SK-N-SH treated with all-trans-retinoic acid at 6 μM for 48 hours (cell line): Measurements from ENCODE around the gene ITGB3BP.

Source experiments
- ATAC-seq: fragments of 200-7000 bp; cut with Tn5 transposase; 3 replicates; pipeline ENCODE4 v1.9.1; 2020; ENCODE audit warnings: mild to moderate bottlenecking, moderate library complexity
- ARNTL ChIP-seq: fragments of 450-650 bp; formaldehyde crosslinking; IDR thresholded peaks from 2 replicates; pipeline ENCODE4 v1.5.0; 2020; ENCODE audit warnings: low read depth, mild to moderate bottlenecking, moderate library complexity, borderline replicate concordance
- BACH2 ChIP-seq: fragments of 250-450 bp; sonication (Bioruptor Pico); IDR thresholded peaks from 2 replicates; pipeline ENCODE4 v1.9.0; 2021; ENCODE audit warnings: mild to moderate bottlenecking, borderline replicate concordance
- CSDC2 ChIP-seq: fragments of 250-450 bp; sonication (Bioruptor Pico); IDR thresholded peaks from 2 replicates; pipeline ENCODE4 v1.5.0; 2020; ENCODE audit warnings: mild to moderate bottlenecking, moderate library complexity
- ESRRG ChIP-seq: fragments of 250-450 bp; sonication (Bioruptor Pico); IDR thresholded peaks from 2 replicates; pipeline ENCODE4 v1.6.1; 2021; ENCODE audit warnings: mild to moderate bottlenecking
- GLIS3 ChIP-seq: fragments of 250-450 bp; sonication (Bioruptor Pico); IDR thresholded peaks from 2 replicates; pipeline ENCODE4 v1.5.0; 2020; ENCODE audit warnings: mild to moderate bottlenecking, moderate library complexity
- ISL1 ChIP-seq: fragments of 250-450 bp; sonication (Bioruptor Pico); IDR thresholded peaks from 2 replicates; pipeline ENCODE4 v2.1.2; 2022; ENCODE audit warnings: mild to moderate bottlenecking, moderate library complexity
- OSR1 ChIP-seq: fragments of 250-450 bp; sonication (Bioruptor Pico); IDR thresholded peaks from 2 replicates; pipeline ENCODE4 v1.8.0; 2022; ENCODE audit warnings: moderate library complexity, mild to moderate bottlenecking, inconsistent platforms
- PATZ1 ChIP-seq: fragments of 250-450 bp; sonication (Bioruptor Pico); IDR thresholded peaks from 2 replicates; pipeline ENCODE4 v1.8.0; 2020; ENCODE audit warnings: mild to moderate bottlenecking, moderate library complexity, borderline replicate concordance
- PPARA ChIP-seq: fragments of 250-450 bp; sonication (Bioruptor Pico); IDR thresholded peaks from 2 replicates; pipeline ENCODE4 v1.5.0; 2020; ENCODE audit warnings: mild to moderate bottlenecking, borderline replicate concordance
- RARB ChIP-seq: fragments of 250-450 bp; sonication (Bioruptor Pico); IDR thresholded peaks from 2 replicates; pipeline ENCODE4 v1.8.0; 2021; ENCODE audit warnings: mild to moderate bottlenecking, moderate library complexity
- SNAI2 ChIP-seq: fragments of 250-450 bp; sonication (Bioruptor Pico); IDR thresholded peaks from 2 replicates; pipeline ENCODE4 v1.5.0; 2020; ENCODE audit warnings: mild to moderate bottlenecking, moderate library complexity
- TCF4 ChIP-seq: fragments of 250-450 bp; sonication (Bioruptor Pico); IDR thresholded peaks from 2 replicates; pipeline ENCODE4 v1.8.0; 2021; ENCODE audit warnings: mild to moderate bottlenecking, moderate library complexity, borderline replicate concordance
- ZC3H10 ChIP-seq: fragments of 250-450 bp; sonication (Bioruptor Pico); IDR thresholded peaks from 2 replicates; pipeline ENCODE4 v1.5.1; 2021; ENCODE audit warnings: mild to moderate bottlenecking, moderate library complexity
- ZFP3 ChIP-seq: fragments of 250-450 bp; sonication (Bioruptor Pico); IDR thresholded peaks from 2 replicates; pipeline ENCODE4 v1.5.0; 2020; ENCODE audit warnings: mild to moderate bottlenecking, moderate library complexity
- ZNF565 ChIP-seq: fragments of 450-650 bp; formaldehyde crosslinking; conservative IDR thresholded peaks from 2 replicates; pipeline ENCODE4 v1.5.0; 2020; ENCODE audit warnings: low read depth, mild to moderate bottlenecking, moderate library complexity
- ZNF70 ChIP-seq: fragments of 450-650 bp; formaldehyde crosslinking; IDR thresholded peaks from 2 replicates; pipeline ENCODE4 v1.5.0; 2020; ENCODE audit warnings: mild to moderate bottlenecking, moderate library complexity
- TF ChIP-seq, protein P1 (sequence below): fragments of 250-450 bp; sonication (Bioruptor Pico); IDR thresholded peaks from 2 replicates; pipeline ENCODE4 v1.5.1; 2020; ENCODE audit warnings: low read depth, mild to moderate bottlenecking, moderate library complexity
- TF ChIP-seq, protein P2 (sequence below): fragments of 250-450 bp; sonication (Bioruptor Pico); IDR thresholded peaks from 2 replicates; pipeline ENCODE4 v1.8.0; 2021; ENCODE audit warnings: low read depth, mild to moderate bottlenecking, moderate library complexity, borderline replicate concordance
- TF ChIP-seq, protein P3 (sequence below): fragments of 250-450 bp; sonication (Bioruptor Pico); IDR thresholded peaks from 2 replicates; pipeline ENCODE4 v1.5.0; 2020; ENCODE audit warnings: mild to moderate bottlenecking, moderate library complexity
- TF ChIP-seq, protein P4 (sequence below): fragments of 250-450 bp; sonication (Bioruptor Pico); IDR thresholded peaks from 2 replicates; pipeline ENCODE4 v1.5.1; 2021; ENCODE audit warnings: mild to moderate bottlenecking, moderate library complexity

The ITGB3BP gene

GRCh38 chr1:63450416-63450815, 72.6 kb downstream of the ITGB3BP start:
- no peak for ATAC-seq
- no peak for TF ChIP-seq ZNF70 (CRISPR knock-in tag)
- TF ChIP-seq ZNF565 = no peak
- TF ChIP-seq TCF4 (CRISPR knock-in tag) = no peak
- TF ChIP-seq SNAI2 (CRISPR knock-in tag) = no peak
- no peak for TF ChIP-seq ISL1 (CRISPR knock-in tag)
- no peak for TF ChIP-seq ARNTL (CRISPR knock-in tag)
- TF ChIP-seq ZFP3 = no peak
- TF ChIP-seq ZC3H10 (CRISPR knock-in tag) = no peak
- no peak for TF ChIP-seq ESRRG (CRISPR knock-in tag)
- no peak for TF ChIP-seq CSDC2 (CRISPR knock-in tag)
- TF ChIP-seq, protein P1, sequence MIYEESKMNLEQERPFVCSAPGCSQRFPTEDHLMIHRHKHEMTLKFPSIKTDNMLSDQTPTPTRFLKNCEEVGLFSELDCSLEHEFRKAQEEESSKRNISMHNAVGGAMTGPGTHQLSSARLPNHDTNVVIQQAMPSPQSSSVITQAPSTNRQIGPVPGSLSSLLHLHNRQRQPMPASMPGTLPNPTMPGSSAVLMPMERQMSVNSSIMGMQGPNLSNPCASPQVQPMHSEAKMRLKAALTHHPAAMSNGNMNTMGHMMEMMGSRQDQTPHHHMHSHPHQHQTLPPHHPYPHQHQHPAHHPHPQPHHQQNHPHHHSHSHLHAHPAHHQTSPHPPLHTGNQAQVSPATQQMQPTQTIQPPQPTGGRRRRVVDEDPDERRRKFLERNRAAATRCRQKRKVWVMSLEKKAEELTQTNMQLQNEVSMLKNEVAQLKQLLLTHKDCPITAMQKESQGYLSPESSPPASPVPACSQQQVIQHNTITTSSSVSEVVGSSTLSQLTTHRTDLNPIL (CRISPR knock-in tag) = no peak
- TF ChIP-seq, protein P2, sequence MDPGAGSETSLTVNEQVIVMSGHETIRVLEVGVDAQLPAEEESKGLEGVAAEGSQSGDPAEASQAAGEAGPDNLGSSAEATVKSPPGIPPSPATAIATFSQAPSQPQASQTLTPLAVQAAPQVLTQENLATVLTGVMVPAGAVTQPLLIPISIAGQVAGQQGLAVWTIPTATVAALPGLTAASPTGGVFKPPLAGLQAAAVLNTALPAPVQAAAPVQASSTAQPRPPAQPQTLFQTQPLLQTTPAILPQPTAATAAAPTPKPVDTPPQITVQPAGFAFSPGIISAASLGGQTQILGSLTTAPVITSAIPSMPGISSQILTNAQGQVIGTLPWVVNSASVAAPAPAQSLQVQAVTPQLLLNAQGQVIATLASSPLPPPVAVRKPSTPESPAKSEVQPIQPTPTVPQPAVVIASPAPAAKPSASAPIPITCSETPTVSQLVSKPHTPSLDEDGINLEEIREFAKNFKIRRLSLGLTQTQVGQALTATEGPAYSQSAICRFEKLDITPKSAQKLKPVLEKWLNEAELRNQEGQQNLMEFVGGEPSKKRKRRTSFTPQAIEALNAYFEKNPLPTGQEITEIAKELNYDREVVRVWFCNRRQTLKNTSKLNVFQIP (CRISPR knock-in tag) = no peak
- no peak for TF ChIP-seq PATZ1 (CRISPR knock-in tag)
- TF ChIP-seq BACH2 (CRISPR knock-in tag) = no peak

DNA sequence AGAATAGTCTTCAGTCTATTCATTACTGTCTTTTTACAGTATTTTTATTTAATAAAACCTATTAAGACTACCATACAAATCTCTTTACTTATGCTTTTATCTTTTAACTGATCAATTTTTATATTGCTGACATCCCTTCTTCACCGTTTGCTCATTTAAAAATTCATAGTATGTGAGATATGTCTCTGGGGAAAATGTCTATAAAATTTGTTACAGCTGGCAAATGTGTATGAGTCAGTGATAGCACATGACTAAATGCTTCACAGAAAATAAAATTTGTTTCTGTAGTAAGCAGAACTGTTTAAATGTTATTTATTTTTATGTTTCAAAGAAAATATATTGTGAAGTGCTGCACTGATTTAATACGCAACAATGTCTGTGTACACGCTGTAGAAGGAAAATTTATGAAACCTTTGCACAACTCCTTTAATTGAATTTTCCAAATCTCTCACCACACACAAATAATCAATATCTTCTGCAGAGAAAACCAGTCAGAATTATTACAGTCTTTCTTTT, 74.2 kb downstream of the ITGB3BP start:
- ATAC-seq = no peak

GRCh38 chr1:63442141-63442475, 80.9 kb downstream of the ITGB3BP start:
- no peak for ATAC-seq

More for the DNA sequence above, 74.2 kb downstream of the ITGB3BP start:
- TF ChIP-seq ARNTL (CRISPR knock-in tag) (no peak), ZNF70 (CRISPR knock-in tag) (0 out of 2 replicates have a peak, but pooled peaks have one; percentile 44)

GRCh38 chr1:63435161-63435560, 87.9 kb downstream of the ITGB3BP start:
- no peak for ATAC-seq
- no peak for TF ChIP-seq TCF4 (CRISPR knock-in tag)
- no peak for TF ChIP-seq ZC3H10 (CRISPR knock-in tag)
- TF ChIP-seq, protein P3, sequence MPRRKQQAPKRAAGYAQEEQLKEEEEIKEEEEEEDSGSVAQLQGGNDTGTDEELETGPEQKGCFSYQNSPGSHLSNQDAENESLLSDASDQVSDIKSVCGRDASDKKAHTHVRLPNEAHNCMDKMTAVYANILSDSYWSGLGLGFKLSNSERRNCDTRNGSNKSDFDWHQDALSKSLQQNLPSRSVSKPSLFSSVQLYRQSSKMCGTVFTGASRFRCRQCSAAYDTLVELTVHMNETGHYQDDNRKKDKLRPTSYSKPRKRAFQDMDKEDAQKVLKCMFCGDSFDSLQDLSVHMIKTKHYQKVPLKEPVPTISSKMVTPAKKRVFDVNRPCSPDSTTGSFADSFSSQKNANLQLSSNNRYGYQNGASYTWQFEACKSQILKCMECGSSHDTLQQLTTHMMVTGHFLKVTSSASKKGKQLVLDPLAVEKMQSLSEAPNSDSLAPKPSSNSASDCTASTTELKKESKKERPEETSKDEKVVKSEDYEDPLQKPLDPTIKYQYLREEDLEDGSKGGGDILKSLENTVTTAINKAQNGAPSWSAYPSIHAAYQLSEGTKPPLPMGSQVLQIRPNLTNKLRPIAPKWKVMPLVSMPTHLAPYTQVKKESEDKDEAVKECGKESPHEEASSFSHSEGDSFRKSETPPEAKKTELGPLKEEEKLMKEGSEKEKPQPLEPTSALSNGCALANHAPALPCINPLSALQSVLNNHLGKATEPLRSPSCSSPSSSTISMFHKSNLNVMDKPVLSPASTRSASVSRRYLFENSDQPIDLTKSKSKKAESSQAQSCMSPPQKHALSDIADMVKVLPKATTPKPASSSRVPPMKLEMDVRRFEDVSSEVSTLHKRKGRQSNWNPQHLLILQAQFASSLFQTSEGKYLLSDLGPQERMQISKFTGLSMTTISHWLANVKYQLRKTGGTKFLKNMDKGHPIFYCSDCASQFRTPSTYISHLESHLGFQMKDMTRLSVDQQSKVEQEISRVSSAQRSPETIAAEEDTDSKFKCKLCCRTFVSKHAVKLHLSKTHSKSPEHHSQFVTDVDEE = no peak
- no peak for TF ChIP-seq ISL1 (CRISPR knock-in tag)
- TF ChIP-seq ARNTL (CRISPR knock-in tag) = no peak
- TF ChIP-seq OSR1 (CRISPR knock-in tag) = no peak
- no peak for TF ChIP-seq GLIS3 (CRISPR knock-in tag)
- TF ChIP-seq ZNF70 (CRISPR knock-in tag) = no peak
- TF ChIP-seq, protein P2 (CRISPR knock-in tag) = no peak
- TF ChIP-seq ZFP3 = no peak
- TF ChIP-seq, protein P1 (CRISPR knock-in tag) = no peak
- no peak for TF ChIP-seq CSDC2 (CRISPR knock-in tag)

More at GRCh38 chr1:63442141-63442475, 80.9 kb downstream of the ITGB3BP start:
- TF ChIP-seq ARNTL (CRISPR knock-in tag) = no peak
- TF ChIP-seq BACH2 (CRISPR knock-in tag) = no peak
- no peak for TF ChIP-seq GLIS3 (CRISPR knock-in tag)
- no peak for TF ChIP-seq PPARA (CRISPR knock-in tag)
- no peak for TF ChIP-seq RARB (CRISPR knock-in tag)
- TF ChIP-seq, protein P1 (CRISPR knock-in tag) = no peak
- TF ChIP-seq CSDC2 (CRISPR knock-in tag) = no peak
- TF ChIP-seq, protein P4, sequence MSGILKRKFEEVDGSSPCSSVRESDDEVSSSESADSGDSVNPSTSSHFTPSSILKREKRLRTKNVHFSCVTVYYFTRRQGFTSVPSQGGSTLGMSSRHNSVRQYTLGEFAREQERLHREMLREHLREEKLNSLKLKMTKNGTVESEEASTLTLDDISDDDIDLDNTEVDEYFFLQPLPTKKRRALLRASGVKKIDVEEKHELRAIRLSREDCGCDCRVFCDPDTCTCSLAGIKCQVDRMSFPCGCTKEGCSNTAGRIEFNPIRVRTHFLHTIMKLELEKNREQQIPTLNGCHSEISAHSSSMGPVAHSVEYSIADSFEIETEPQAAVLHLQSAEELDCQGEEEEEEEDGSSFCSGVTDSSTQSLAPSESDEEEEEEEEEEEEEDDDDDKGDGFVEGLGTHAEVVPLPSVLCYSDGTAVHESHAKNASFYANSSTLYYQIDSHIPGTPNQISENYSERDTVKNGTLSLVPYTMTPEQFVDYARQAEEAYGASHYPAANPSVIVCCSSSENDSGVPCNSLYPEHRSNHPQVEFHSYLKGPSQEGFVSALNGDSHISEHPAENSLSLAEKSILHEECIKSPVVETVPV = no peak
